Stomach (tissue), 9 donors: ENCODE data around the gene SLC26A1. TPM values are rescaled to one million over a fixed set of nuclear protein-coding genes. Genes with fewer than 3 reads are reported as not detected.

ENCODE experiments used
- DNase-seq, 2 donors: peaks; one replicate each; pipeline versions ENCODE4 v3.0.0 to v3.0.0-alpha.2; 2013 to 2019
- H3K27ac ChIP-seq, 5 donors: fragments of 200-600 bp in 4 of 5; sonication (generic) in 4 of 5; one replicate each; pipeline ENCODE4 v1.5.1; 2013 to 2019; ENCODE audit warnings: mild to moderate bottlenecking in 1 of 5, moderate library complexity in 1 of 5
- H3K27me3 ChIP-seq, 3 donors: fragments of 200-600 bp; sonication (generic); one replicate each; pipeline ENCODE4 v1.5.1; 2017 to 2019; ENCODE audit warnings: mixed run types in 1 of 3
- H3K36me3 ChIP-seq, 4 donors: fragments of 200-600 bp; sonication (generic); 1 replicate in 3 of 4; 2 replicates in 1 of 4; pipeline ENCODE4 v1.5.1; 2016 to 2019
- H3K4me1 ChIP-seq, 4 donors: fragments of 200-600 bp; sonication (generic); one replicate each; pipeline ENCODE4 v1.5.1; 2016 to 2019
- H3K4me3 ChIP-seq, 4 donors: fragments of 200-600 bp; sonication (generic) in 3 of 4; one replicate each; pipeline ENCODE4 v1.5.1; 2016 to 2019; ENCODE audit warnings: mild to moderate bottlenecking in 1 of 4
- H3K9me3 ChIP-seq, 4 donors: fragments of 200-600 bp; sonication (generic); one replicate each; pipeline ENCODE4 v1.5.1; 2016 to 2019
- CTCF ChIP-seq, 7 experiments: fragments of 450-650 bp in 4 of 7; fragments of 200-600 bp in 3 of 7; sonication (generic) in 3 of 7; IDR thresholded peaks; one replicate each; pipeline ENCODE4 v1.5.1; 2016 to 2019; ENCODE audit warnings: antibody characterized with exemption in 7 of 7, control low read depth in 2 of 7, mild to moderate bottlenecking in 1 of 7
- EP300 ChIP-seq: sonication (generic); formaldehyde crosslinking; IDR thresholded peaks from one replicate; pipeline ENCODE4 v1.6.1; 2017; ENCODE audit warnings: antibody characterized with exemption
- POLR2A ChIP-seq, 4 donors: fragments of 450-650 bp; IDR thresholded peaks; one replicate each; pipeline ENCODE4 v1.6.1; 2016; ENCODE audit warnings: antibody characterized with exemption in 4 of 4, control low read depth in 2 of 4, mild to moderate bottlenecking in 1 of 4, moderate library complexity in 1 of 4
- POLR2AphosphoS5 ChIP-seq, 3 donors: sonication (generic); formaldehyde crosslinking; IDR thresholded peaks; one replicate each; pipeline ENCODE4 v1.6.1; 2016; ENCODE audit warnings: antibody characterized with exemption in 3 of 3
- WGBS, 5 donors: extraction: QIAGEN DNeasy Blood & Tissue Kit in 3 of 5; methylation state at CpG; one replicate each; pipeline versions ENCODE4 v1.1.5 to v1.1.7; 2013 to 2018; 5-methylcytosine and 5-hydroxymethylcytosine counted together
- intact Hi-C: fragments of 100-400 bp; cut with DNase I; formaldehyde crosslinking; loops from one replicate; pipeline ENCODE4 v1.15.1; 2023; ENCODE audit warnings: low total_unique reads
- polyA plus RNA-seq, 3 donors: library from polyadenylated mRNA; stranded (reverse); fragments of 200-250 nt; gene quantifications; one replicate each; pipeline ENCODE4 v1.2.3, GENCODE V29; 2013
- total RNA-seq, 5 donors: library from RNA; depleted of rRNA; stranded (reverse); fragments of >200 nt; gene quantifications; one replicate each; pipeline versions ENCODE4 v1.1.0 to v1.2.3, GENCODE V29; 2014 to 2016
- donor health status: healthy with polysubstance abuse.
- donor health status: Bipolar disorder and iron deficiency.
- donor health status: healthy.

SLC26A1 gene
- total and polyA plus RNA-seq, 8 donors: 0.18 to 8.9 (median 3.5) TPM; not detected in 3

GRCh38 chr4:1017211-1017610 lies 24.0 kb upstream of the SLC26A1 start:
- no peak for DNase-seq
- peaks cover 0 to 10% (median 1%) of the 10 kb centered on the region in 4 donors for H3K36me3 ChIP-seq
- H3K27me3 ChIP-seq: peaks cover 0 to 4% (median 0%) of the 10 kb centered on the region in 3 donors
- no peak overlapping the region for H3K27ac ChIP-seq
- no peaks in the 10 kb centered on the region for H3K9me3 ChIP-seq
- peaks cover 6 to 41% (median 33%) of the 10 kb centered on the region in 4 donors for H3K4me1 ChIP-seq
- no peak for TF ChIP-seq POLR2A (IDR thresholded peaks at IDR 0.05)
- no peak for TF ChIP-seq CTCF (IDR thresholded peaks at IDR 0.05)
- TF ChIP-seq EP300: no peak
- no peak for TF ChIP-seq POLR2AphosphoS5 (IDR thresholded peaks at IDR 0.05)
- H3K4me3 ChIP-seq: no peak overlapping the region
- intact Hi-C loops: no loop called here
- 75 to 87% (median 79%) methylated on average over 3 to 16 of the region's 16 CpGs for WGBS, 5 donors

DNA sequence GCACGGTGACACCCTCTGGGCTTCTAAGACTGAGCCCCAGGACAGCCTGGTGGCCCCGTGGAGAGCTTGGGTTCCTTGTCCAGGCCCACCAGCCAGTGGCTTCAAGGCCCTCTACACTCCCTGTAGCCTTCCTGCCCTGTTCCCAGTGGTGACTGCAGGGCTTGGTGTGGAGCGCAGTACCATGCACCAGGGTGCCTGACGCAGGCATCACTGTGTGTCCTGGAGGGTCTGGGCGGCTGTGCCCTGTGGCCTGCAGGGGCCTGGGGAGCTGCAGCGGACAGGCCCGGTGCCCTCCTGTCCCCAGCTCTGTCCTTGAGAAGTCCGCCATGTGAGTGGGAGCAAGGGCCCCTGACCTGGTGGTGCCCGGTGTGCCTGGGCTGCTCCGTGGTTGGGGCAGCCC lies 22.5 kb upstream of the SLC26A1 start:
- Histone ChIP-seq H3K36me3 (peaks cover 0 to 8% (median 0%) of the 10 kb centered on the region in 4 donors), H3K27ac (no peak overlapping the region), H3K4me1 (peaks cover 13 to 48% (median 35%) of the 10 kb centered on the region in 4 donors), H3K27me3 (peaks cover 0 to 11% (median 0%) of the 10 kb centered on the region in 3 donors), H3K9me3 (no peaks in the 10 kb centered on the region), H3K4me3 (no peak overlapping the region)
- no peak for DNase-seq
- intact Hi-C loops: no loop called here
- TF ChIP-seq POLR2AphosphoS5 (IDR thresholded peaks at IDR 0.05): no peak
- no peak for TF ChIP-seq EP300
- no peak for TF ChIP-seq CTCF (IDR thresholded peaks at IDR 0.05)
- TF ChIP-seq POLR2A (IDR thresholded peaks at IDR 0.05): no peak
- WGBS, 5 donors: 71 to 91% (median 89%) methylated on average over 1 to 10 of the region's 10 CpGs

- H3K27ac ChIP-seq: no peak overlapping the region
- intact Hi-C loops: no loop called here
- H3K4me3 ChIP-seq: no peak overlapping the region
- H3K27me3 ChIP-seq: peaks cover 0 to 11% (median 0%) of the 10 kb centered on the region in 3 donors
- TF ChIP-seq CTCF (IDR thresholded peaks at IDR 0.05) (no peak), EP300 (no peak), POLR2AphosphoS5 (IDR thresholded peaks at IDR 0.05) (no peak), POLR2A (IDR thresholded peaks at IDR 0.05) (no peak)
- H3K36me3 ChIP-seq: peaks cover 0 to 8% (median 0%) of the 10 kb centered on the region in 4 donors
- no peaks in the 10 kb centered on the region for H3K9me3 ChIP-seq
- H3K4me1 ChIP-seq: peaks cover 19 to 53% (median 40%) of the 10 kb centered on the region in 4 donors
- 76 to 93% (median 81%) methylated on average over 4 to 8 of the region's 8 CpGs for WGBS, 5 donors
- no peak for DNase-seq
Observed at GRCh38 chr4:1015179-1015578, 22.0 kb upstream of the SLC26A1 start.

DNA sequence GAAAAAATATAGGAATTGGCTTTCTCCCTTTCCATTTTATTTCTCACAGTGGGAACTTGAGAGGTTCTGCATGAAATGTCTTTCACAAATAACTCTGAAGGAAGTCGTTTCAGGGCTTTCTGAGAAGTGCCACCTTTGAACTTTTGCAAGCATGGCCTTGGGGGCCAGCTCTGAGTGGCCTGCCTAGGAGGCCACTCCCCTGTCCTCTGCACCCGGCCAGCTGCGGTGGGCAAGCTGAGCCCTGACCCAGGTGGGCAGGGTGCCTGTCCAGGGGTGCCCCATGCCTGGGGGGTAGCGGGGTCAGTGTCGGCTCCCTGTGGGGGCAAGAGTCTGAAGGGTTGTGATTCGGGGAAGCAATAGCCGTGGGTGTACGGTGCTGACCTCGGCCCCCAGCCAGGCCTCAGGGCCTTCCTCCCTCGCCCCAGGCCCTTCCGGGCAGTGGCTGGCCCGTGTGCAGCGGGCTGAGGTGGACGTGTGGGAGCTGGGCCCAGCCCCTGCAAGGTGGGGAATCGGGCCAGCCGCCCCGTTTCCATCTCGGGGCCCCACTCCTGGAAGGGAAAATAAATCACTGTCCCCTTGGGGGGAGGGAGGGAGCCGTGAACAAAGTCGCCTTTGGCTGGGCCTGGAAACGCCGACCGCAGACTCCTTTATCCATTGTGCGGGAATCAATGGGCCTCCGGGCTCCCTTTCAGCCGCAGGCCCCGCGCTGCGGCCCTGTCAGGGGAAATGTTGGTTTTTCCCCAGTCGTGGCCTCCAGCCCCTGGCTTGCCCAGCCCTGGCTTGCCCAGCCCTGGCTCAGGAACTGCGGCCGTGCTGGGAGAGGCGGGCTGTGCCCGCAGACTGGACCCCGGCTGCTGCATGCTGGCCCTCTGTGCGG lies 21.3 kb upstream of the SLC26A1 start:
- intact Hi-C loops: no loop called here

More for the DNA sequence above, 21.3 kb upstream of the SLC26A1 start:
- 60 to 68% (median 67%) methylated on average over 16 to 36 of the region's 36 CpGs for WGBS, 5 donors
- H3K27ac ChIP-seq: no peak overlapping the region
- no peak overlapping the region for H3K4me3 ChIP-seq
- H3K9me3 ChIP-seq: no peaks in the 10 kb centered on the region
- H3K4me1 ChIP-seq: peaks cover 23 to 58% (median 44%) of the 10 kb centered on the region in 4 donors
- DNase-seq: peak in 1 of 2 donors; percentile 64
- TF ChIP-seq POLR2AphosphoS5 (IDR thresholded peaks at IDR 0.05): no peak
- peaks cover 0 to 8% (median 0%) of the 10 kb centered on the region in 4 donors for H3K36me3 ChIP-seq
- H3K27me3 ChIP-seq: peaks cover 0 to 11% (median 0%) of the 10 kb centered on the region in 3 donors
